Measurements from ENCODE around the gene BANF1. TPM values are rescaled to one million over a fixed set of nuclear protein-coding genes. Genes with fewer than 3 reads are reported as not detected.

Gene BANF1
- total and polyA plus RNA-seq, 9 of the 15 experiments (the other 6 are each of a cell fraction or from before 2014, with no cell fraction given) = 108 to 651 (median 263) TPM

- Histone ChIP-seq H3K27me3 (ENCODE audit: control insufficient read depth in 2 of 2, insufficient read depth in 2 of 2, low read length in 2 of 2) (no peaks in the 10 kb centered on the region), H3K36me3 (ENCODE audit: control insufficient read depth, insufficient read depth, low read length) (peaks cover 8% of the 10 kb centered on the region; the same call in 2 of the 3 replicates), H3K27ac (ENCODE audit: extremely low read depth, low read depth, low read length) (no peak overlapping the region), H3K79me2 (ENCODE audit: control insufficient read depth, insufficient read depth, low read length) (no peaks in the 10 kb centered on the region), H3K9me3 (replicated peaks; ENCODE audit: control insufficient read depth, insufficient read depth, low read depth, low read length) (no peaks in the 10 kb centered on the region), H2AFZ (ENCODE audit: low read depth, low read length) (no peak overlapping the region), H3K4me3 (no peak overlapping the region), H3K4me1 (replicated peaks in 1 of 2; ENCODE audit: control insufficient read depth in 2 of 2, insufficient read depth in 2 of 2, low read length in 2 of 2) (0 out of 5 replicates have a peak, but pooled peaks cover 0 to 3% of the 10 kb centered on the region in 2 experiments), H3K9me1 (ENCODE audit: control insufficient read depth, insufficient read depth, low read length) (no peaks in the 10 kb centered on the region), H3K9ac (ENCODE audit: insufficient read depth in 1 of 2, low read depth in 2 of 2, low read length in 2 of 2) (peak overlapping the region in 1 of 2 experiments; percentile 49; a peak in 2 of 4 replicates), H3K4me2 (ENCODE audit: insufficient read depth, low read length) (no peak overlapping the region), H4K20me1 (replicated peaks; ENCODE audit: control insufficient read depth, insufficient read depth, low read length) (no peaks in the 10 kb centered on the region)
- no peak for ATAC-seq
- ChIA-PET POLR2A (interaction anchor here (0.5 to 2.0 kb wide), 11 partner anchors 11 to 300 kb away, joined by 3 to 12 read pairs (median 3); partner anchors contain the start of genes BANF1, CCDC85B, FIBP and MUS81), CTCF (ENCODE audit: low intra/inter-chr PET ratio) (no interaction called here)
- intact Hi-C loops (cut with micrococcal nuclease) (no loop called here), in situ Hi-C loops (cut with MboI) (loop anchor here (10.0 kb wide), 1 partner anchor 277 kb away; the partner anchor contains the start of gene KAT5)
- WGBS (ENCODE audit: insufficient coverage, low coverage, missing lambda C conversion rate) = 59% methylated on average over 5 of the region's 5 CpGs
- no peak for FAIRE-seq
- DNase-seq (ENCODE audit: extremely low read depth in 1 of 4, low spot score in 3 of 4) = no peak
- TF ChIP-seq LCOR (CRISPR knock-in tag; IDR thresholded peaks at IDR 0.05) = no peak
- TF ChIP-seq MCM2 (IDR thresholded peaks at IDR 0.05; ENCODE audit: low read depth) = no peak
- no peak for TF ChIP-seq LARP7 (IDR thresholded peaks at IDR 0.05)
- TF ChIP-seq CUX1 (CRISPR knock-in tag; IDR thresholded peaks at IDR 0.05) = no peak
- TF ChIP-seq ZNF79 (CRISPR knock-in tag; IDR thresholded peaks at IDR 0.05; ENCODE audit: low read depth) = no peak
- TF ChIP-seq SUPT5H (IDR thresholded peaks at IDR 0.05) = no peak
- no peak for TF ChIP-seq SRSF3 (IDR thresholded peaks at IDR 0.05; ENCODE audit: insufficient read depth, low read length)
- no peak for TF ChIP-seq CHD1 (IDR thresholded peaks at IDR 0.05; ENCODE audit: low read length)
- no peak for TF ChIP-seq ADNP (tag; IDR thresholded peaks at IDR 0.05)
- no peak for TF ChIP-seq ZNF384 (IDR thresholded peaks at IDR 0.05; ENCODE audit: low read depth, low read length)
- no peak for TF ChIP-seq TAF1 (IDR thresholded peaks at IDR 0.05; ENCODE audit: control insufficient read depth, extremely low read depth, insufficient read depth, low read length, severe bottlenecking)
- BruUV-seq (replicated peaks) = no TSS peak
These were observed 10.2 kb upstream of the BANF1 start for GRCh38 chr11:65992056-65992455.
